HG02642 (cell line): Measurements from ENCODE around the gene CD226.
"Not testable (repeated sequence)": the region's sequence is repeated elsewhere in the genome, so short reads cannot be mapped to it uniquely, and the experiment has no call there.

Source experiments
- ATAC-seq: cut with Tn5 transposase; IDR thresholded peaks from one replicate; pipeline ENCODE4 v1.9.1; 2021; ENCODE audit warnings: mild to moderate bottlenecking; ENCODE audit not compliant: unreplicated experiment, poor library complexity

The CD226 gene

DNA sequence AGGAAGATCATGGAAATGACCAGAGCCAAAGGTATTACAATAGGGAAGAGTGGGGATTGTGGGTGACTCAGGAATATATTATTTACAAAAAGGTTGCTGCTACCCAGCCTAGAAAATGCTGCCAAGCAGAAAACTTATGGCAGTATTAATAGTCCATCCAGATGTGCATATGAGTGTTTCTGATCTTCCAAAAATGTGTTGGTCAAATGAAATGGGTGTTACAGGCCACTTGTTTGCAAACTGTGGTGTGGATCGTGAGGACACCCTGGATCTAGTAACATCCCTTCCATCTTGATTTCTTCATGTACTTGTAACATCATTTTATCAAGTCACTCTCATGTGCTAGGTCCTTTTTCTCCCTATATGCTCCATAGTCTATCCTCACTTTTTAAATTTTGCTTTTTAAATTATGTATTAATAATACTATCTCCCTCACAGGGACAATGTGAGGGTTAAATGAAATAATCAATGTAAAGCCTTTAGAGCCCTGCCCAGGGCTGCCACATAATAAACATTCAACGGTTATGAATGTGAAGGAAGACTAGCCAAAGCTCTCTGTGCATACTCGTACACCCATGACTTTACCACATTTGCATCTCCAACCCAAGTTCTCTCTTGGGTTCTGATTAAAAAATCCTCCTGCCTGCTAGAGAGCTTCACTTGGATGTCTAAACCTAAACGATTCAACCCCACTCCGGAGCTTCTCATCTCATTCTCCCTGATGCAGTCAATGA lies 18.5 kb downstream of the CD226 start:
- no peak for ATAC-seq

DNA sequence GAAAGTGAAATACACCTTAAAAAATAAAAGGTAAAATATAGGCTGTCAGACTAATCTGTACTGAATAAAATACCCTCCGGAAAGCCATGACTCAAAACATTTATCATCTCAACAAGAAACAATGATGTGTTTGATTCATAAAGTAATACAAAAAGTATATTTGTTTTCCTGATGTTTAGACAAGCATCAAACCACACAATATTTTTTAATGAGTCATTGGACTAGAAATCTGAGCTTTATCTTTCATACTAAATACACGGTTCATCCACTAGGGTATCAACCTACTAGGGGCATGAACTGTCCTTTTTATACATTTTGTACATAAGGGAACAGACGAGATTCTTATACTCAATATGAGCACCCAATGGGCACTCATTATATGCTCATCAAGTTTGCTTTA lies 31.3 kb downstream of the CD226 start:
- no peak for ATAC-seq

DNA sequence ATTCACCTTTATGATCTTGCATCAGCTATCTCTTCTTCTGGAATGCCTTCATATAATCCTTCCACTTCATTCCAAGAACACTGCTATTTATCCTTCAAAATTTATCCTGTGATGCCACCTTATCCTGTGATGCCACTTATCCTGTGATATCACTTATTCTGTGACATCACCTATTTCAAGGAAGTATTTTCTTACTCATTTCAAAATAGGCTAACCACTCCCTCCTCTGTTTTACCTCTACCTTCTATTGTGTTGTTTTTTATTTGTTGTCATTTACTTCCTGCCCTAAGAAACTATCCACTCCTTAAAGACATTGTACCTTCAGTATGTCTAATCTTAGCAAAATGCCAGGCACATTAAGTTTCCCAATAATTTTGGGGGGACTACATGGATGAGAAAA lies 38.8 kb downstream of the CD226 start:
- no peak for ATAC-seq

DNA sequence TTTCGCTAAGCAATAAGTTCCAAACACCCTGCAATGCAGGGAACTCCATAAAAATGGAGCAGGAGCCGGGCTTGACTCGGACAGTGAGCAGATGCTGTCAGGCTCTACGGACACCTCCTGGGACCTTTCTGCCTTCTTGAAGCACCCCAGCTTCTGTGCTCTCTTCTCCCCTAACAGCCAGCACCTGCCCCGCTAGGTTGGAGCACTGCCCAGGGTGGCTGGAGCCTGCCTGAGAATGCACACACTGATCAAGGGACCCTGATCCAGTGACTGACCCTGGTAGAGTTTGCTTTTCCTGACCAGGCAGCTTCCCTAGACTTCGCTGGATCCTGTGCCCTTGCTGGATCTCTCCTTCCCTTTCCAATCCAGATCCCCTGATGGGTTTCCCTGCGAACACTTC lies 40.9 kb downstream of the CD226 start:
- no peak for ATAC-seq

DNA sequence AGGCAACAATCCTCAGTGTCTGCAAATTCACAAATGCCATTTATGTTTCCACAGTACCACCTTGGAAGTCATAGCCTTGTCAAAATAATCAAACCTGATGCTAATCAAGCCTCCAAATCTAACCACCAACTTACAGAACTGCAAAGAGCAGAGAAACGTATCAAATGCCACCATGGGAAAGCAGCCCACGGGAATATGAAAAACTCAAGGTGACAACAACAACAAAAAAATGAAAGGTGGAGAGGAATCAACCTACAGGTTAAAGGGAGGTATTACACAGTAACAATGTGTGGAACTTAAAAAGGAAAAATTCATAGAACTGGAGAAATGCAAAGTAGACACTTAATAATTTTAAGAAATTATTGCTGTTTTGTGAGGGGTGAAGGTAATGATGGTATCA lies 46.7 kb downstream of the CD226 start:
- no peak for ATAC-seq

DNA sequence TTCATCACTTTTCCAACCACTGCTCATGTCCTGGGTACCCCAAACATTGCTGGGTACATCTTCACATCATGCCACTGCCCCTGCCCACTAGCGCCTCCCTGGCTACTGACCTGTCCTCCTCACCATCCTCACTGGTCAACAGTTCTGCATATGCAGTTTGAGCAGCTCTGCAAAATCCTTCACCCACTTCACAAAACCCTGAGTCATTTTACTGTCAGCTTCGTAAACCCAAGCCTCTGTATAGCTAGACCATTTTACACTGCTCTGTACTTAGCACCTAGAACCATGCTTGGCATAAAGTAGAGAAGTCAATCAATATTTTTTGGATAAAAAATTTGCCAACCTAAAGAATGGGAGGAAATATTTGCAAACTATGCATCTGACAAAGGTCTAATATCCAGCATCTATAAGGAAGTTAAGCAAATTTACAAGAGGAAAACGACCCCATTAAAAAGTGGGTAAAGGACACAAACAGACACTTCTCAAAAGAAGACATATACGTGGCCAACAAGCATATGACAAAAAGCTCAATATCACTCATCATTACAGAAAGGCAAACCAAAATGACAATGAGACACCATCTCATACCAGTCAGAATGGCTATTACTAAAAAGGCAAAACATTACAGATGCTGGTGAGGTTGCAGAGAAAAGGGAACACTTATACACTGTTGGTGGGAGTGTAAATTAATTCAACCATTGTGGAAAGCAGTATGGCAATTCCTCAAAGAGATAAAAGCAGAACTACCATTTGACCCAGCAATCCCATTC lies 48.3 kb downstream of the CD226 start:
- ATAC-seq: not testable (repeated sequence)

DNA sequence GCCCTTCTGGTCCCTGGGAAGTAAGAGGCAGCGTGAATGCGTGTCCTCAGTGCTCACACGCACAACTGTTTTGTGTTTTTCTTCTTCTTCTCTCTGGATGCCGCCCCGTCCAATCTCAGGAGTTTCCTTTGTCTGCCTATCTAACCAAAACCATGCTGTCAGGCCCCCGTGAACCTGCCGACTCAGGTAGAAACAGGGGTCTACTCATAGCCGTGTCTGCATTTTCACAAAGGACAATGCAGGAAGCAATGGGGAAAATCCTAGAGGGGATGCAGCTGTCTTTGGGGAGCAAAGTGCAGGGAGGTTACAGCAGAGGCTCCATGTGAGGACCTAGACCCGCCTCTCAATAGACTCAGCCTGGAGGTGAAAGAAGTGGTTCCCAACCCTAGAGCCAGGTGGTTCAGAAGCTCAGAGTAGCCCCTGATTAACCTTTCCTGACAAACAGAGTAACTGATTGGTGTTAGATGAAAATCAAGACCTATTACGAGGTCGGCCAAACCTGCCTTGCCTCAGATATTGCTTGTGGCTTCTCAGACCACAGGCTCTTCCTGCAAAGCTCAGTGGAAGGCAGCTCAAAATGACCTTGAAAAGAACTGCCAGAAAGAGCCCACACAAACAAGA lies 49.3 kb downstream of the CD226 start:
- peak; percentile 46 for ATAC-seq

DNA sequence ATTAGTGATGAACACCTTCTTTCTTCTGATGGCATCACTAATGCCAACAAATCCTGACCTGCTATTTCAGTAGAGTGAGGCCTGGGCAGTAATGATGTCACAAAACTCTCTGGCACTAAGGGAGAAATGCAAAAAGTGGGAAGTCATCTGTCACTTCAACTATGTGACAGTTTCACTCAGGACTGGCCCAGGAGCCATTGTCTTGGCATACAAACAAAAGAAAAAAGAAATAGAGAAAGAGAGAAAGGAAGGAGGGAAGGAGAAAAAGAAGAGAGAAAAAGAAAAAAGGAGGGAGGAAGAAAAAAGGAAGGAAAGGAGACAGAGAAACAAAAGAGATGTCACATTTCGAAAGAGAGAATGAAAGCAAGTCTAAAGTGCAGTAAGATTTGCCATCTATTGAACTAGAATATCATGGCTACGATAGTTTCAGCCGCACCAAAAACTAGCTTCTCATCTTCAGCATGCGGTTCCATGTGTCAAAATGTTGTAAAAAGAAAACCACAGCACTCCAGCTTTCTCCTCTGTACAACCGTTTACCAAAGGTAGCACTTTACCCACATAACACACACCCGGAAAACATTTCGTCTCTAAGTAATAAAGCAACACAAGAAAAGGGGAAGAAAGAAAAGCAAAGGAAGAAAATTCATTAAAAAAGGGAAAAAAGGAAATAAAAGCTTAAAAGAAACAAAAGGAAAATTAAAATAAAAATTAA lies 50.1 kb downstream of the CD226 start:
- peak; percentile 56 for ATAC-seq

DNA sequence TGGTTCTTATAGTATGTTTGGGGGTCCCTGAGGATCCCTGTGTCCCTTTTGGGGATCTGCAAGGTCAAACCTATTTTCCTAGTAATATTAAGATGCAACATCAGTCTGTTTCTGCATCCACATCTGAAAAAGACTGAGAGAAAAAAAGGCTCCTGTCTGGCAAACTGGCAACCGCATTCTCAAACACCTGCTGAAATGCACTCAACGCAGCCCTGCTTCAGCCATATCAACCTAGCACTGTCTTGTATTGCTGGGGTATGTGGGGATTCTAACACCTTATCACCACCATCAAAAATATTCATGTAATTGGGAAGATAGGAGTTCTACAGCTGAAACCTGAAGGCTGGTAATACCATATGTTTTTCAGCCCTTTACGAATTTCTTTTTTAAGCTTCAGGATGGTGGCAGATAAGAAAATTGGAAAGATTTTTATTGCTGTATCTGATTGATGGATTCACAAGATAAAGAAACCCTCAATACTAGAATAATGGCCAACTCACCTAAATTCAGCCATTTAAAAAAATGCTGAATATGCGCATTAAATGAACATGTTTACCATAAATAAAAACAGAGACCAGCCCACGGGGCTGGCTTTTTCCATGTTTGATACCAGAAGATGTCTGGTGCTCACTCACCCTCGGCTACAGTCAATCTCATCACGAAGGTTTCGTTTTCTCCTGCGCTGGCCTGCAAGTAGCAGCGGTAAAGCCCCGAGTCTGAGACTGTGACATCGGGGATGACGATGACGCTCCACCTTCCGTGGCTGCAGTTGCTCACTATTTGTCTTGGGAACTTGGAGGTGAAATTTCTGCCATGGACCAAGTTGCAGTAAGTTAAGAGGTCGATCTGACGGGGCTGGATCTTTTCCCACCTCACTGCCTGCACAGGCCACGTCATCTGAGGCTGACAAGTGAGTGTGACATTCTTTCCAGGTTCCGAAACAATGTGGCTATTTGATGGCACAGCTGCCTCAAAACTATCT lies 52.3 kb downstream of the CD226 start:
- ATAC-seq: no peak

DNA sequence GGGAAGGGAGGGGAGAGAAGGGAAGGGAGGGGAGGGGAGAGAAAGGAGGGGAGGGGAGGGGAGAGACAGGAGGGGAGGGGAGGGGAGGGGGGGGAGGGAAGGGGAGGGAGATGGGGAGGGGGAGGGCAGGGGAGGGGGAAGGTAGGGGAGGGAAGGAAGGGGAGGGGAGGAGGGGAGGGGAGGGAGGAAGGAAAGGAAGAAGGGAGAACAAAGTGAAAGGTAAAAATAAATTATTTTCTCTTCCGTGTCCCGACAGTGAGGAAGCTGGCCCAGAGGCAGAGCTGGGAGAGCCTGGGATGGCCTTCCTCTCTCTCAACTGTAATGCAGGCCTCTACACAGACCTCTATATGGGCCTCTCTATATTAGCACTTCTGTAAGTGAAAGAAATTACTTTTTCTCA lies 53.2 kb downstream of the CD226 start:
- no peak for ATAC-seq

DNA sequence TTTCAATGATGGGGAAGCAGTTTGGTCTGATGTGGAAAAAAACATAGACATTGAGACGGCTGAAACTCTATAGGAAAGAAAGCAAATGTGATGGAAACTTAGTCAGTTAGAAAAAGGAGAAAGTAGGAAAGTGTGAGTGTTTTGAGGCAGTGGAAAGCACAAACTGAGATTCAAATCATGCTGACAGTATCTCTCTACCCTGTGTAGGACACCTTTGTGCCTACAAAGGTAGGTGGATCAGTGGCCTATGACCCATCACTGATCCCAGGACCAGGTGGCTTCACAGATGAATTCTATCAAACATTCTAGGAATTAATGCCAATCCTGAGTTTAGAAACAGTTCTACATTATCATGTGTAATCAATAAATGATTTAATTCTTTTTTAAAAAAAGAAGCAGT lies 57.1 kb downstream of the CD226 start:
- no peak for ATAC-seq

DNA sequence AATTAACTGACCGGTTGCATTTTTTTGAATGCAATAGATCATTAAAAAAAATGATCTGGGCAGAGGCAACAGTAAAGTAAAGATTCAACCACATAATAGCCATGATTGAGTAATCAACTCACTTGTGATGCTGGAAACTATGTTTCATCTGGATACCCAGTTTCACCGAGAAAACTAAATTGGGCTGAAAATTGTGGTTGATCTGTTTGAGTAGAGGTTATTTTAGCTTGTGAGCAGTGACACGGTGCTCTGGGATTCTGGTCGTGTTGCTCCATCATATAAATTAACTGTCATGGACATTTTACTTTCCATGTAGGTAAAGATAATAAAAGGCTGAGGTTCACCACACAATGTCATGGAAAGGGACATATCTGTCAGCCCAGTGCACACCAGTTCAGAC lies 58.7 kb downstream of the CD226 start:
- ATAC-seq: no peak

DNA sequence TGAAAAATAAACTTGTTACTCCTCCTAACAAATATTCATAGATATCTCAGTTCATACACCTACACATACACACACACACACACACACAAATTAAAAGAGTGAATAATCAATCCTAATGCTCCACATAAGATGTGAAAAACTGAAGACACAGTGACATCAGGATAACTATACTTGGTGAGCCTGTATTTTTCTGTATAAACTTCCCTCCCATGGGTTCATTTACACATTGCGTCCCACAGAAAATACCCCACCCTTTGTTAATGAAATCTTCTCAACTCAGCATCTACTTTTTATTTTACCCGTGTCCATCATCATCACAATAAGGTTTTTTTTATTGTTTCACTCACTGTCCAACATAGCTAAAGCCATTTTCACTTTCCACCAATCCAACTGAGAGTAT lies 60.4 kb downstream of the CD226 start:
- ATAC-seq: no peak

DNA sequence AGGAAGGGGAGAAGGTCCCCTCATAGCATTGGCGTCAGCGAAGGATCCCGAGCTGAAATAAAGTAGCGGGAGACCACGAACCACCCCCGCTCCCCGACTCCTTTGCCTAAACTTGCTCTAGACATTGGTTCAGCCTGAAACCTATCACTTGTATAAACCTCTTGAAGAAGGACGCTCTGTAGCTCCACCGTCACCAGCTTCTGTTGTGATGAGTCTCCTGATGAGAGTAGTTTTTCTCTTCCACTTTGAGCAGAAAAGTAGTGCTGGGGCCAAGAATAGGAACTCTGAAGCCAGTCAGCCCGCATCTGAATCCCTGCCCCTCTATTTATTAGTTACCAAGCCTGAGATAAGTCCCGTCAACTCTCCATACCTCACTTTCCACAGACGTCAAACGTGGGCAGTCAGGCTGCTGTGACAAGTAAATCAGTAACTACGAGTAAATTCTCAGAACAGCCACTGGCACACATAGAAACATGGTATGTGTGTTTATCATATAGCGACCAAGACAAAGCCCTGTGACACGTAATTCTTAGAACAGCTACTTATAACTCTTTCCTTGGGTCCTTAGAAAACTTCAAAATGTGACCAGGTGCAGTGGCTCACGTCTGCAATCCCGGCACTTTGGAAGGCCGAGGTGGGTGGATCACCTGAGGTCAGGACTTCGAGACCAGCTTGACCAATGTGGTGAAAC lies 61.7 kb downstream of the CD226 start:
- ATAC-seq: peak; percentile 86

DNA sequence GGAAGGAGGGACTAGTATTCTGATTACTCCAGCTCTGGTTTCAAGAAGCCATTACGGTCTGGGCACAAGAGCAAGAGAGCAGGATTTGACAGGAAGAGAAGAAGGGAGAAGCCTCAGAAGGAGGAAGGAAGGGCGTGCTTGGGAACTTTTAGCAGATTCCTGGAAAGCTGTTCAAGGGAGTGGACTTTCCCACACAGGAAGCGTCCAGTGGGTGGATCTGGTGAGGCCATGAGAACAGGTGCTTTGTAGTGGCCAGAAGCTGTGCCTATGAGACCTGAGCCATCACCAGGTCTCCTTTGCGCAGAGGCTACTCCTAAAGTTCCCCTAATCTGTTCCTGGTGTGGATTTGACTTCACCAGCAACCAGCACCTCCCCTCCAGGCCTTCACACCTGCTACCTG lies 62.3 kb downstream of the CD226 start:
- ATAC-seq: no peak

DNA sequence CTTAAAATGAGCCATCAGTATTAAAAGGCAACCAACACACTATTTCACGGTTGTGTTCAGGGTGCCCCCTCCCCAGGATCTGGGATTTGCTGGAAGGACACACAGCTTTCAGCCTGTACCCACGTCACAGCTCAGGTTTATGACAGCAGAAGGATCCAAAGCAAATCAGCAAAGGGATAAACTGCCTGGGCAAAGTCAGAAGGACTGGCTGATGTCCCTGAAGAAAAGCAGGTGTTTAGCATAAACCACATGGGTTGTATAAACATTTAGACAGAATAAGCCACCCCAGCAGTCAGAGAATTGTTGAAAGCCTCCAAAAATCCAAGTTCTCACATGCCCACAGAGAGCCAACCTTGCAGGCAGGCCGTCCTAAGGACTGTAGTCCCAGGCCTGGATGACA lies 63.9 kb downstream of the CD226 start:
- no peak for ATAC-seq

DNA sequence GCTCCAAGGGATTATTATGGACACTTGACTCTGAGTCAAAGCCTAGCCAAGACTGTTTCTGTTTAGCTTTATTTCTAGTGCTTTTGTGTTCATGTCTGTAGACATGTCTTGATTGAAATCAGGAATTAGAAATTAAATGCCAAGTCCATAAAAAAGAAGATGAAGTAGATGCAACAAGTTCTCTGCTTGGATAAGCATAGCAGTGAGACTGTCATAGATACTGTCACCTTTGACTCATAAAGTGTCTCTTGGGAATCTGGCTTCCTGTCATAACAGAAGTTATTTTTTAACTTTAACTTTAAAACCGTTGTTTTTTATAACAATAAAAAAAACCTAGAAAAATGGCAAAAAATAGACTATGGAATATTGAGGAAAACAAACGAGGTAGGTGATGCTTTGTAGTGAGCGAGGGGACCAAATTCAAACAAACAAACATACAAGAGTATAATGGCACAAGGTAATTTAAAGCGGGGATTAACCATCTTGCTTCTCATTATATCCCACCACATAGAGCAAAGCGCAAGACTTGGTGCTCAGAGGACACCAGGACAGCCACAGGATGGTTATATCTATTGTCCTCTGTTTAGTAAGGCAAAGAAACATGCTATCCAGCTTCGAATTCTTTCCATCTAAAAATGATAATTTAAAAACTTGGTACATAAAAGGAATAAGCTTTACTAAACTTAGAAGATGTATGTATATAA lies 64.6 kb downstream of the CD226 start:
- ATAC-seq: peak; percentile 43

DNA sequence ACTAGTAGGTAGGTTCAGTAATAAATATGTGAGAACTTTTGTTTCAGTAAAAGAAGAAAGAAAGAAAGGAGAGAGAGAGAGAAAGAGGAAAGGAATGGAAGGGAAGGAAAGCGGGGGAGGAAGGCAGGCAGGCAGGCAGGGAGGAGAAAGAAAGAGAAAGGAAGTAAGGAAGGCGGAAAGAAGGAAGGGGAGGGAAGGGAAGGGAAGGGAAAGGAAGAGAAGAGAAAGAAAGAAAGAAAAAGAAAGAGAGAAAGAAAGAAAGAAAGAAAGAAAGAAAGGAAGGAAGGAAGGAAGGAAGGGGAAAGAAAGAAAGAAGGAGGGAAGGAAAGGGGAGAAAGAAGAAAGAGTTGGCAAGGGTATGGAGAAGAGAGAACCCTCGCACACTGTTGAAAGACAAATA lies 67.6 kb downstream of the CD226 start:
- no peak for ATAC-seq

DNA sequence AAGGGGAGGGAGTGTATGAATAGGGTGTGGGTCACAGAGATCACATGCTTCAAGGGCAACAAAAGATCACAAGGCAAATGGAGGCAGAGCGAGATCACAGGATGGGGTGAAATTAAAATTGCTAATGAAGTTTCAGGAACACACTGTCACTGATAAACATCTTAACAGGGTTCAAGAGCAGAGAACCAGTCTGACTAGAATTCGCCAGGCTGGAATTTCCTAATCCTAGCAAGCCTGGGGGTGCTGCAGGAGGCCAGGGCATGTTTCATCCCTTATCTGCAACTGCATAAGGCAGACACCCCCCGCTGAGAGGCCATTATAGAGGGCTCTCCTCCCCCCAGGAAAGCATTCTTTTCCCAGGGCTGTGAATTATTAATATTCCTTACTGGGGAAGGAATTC lies 68.6 kb downstream of the CD226 start:
- not testable (repeated sequence) for ATAC-seq
